Measurements from ENCODE around the gene FOXI1. TPM values are rescaled to one million over a fixed set of nuclear protein-coding genes. Genes with fewer than 3 reads are reported as not detected.

FOXI1 gene
- total RNA-seq, 1 experiment from 2014 or later, result not detected

- no peak overlapping the region for H3K4me3 ChIP-seq (replicated peaks in 1 of 2; ENCODE audit: low read depth in 1 of 2, low read length in 2 of 2)
- POLR2A ChIA-PET, result no interaction called here
- no peak for DNase-seq (ENCODE audit: low read depth, low spot score)
- intact Hi-C loops (cut with micrococcal nuclease), result no loop called here
- H3K9me2 ChIP-seq (ENCODE audit: insufficient read depth), result no peaks in the 10 kb centered on the region
- H3K4me2 ChIP-seq (ENCODE audit: low read length), result no peak overlapping the region
- H3K36me3 ChIP-seq (ENCODE audit: control insufficient read depth in 1 of 2, insufficient read depth in 2 of 2, low read length in 2 of 2), result no peaks in the 10 kb centered on the region
- no peak overlapping the region for H3K27ac ChIP-seq (ENCODE audit: low read depth, low read length)
- no peaks in the 10 kb centered on the region for H3K79me2 ChIP-seq (ENCODE audit: insufficient read depth, low read length)
- no peaks in the 10 kb centered on the region for H3K9me3 ChIP-seq (ENCODE audit: control insufficient read depth in 1 of 2, insufficient read depth in 1 of 2, low read depth in 1 of 2, low read length in 2 of 2)
- no peaks in the 10 kb centered on the region for H4K20me1 ChIP-seq (ENCODE audit: insufficient read depth)
- H3K9ac ChIP-seq (ENCODE audit: low read length), result no peak overlapping the region
- ATAC-seq, result no peak
- CTCF ChIA-PET, result no interaction called here
- no peak for TF ChIP-seq EZH2phosphoT487 (IDR thresholded peaks at IDR 0.05; ENCODE audit: borderline replicate concordance)
- no peak for TF ChIP-seq CEBPB (IDR thresholded peaks at IDR 0.05; ENCODE audit: low read depth)
- TF ChIP-seq YY1 (IDR thresholded peaks at IDR 0.05; ENCODE audit: extremely low read depth, insufficient replicate concordance, low read depth, low read length), result no peak
- TF ChIP-seq RAD21 (IDR thresholded peaks at IDR 0.05; ENCODE audit: low read depth), result no peak
- TF ChIP-seq SRF (IDR thresholded peaks at IDR 0.05; ENCODE audit: low read depth), result no peak
- TF ChIP-seq, protein P1, sequence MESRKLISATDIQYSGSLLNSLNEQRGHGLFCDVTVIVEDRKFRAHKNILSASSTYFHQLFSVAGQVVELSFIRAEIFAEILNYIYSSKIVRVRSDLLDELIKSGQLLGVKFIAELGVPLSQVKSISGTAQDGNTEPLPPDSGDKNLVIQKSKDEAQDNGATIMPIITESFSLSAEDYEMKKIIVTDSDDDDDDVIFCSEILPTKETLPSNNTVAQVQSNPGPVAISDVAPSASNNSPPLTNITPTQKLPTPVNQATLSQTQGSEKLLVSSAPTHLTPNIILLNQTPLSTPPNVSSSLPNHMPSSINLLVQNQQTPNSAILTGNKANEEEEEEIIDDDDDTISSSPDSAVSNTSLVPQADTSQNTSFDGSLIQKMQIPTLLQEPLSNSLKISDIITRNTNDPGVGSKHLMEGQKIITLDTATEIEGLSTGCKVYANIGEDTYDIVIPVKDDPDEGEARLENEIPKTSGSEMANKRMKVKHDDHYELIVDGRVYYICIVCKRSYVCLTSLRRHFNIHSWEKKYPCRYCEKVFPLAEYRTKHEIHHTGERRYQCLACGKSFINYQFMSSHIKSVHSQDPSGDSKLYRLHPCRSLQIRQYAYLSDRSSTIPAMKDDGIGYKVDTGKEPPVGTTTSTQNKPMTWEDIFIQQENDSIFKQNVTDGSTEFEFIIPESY (IDR thresholded peaks at IDR 0.05; ENCODE audit: extremely low read depth, insufficient replicate concordance, low read length), result no peak
- BruUV-seq (replicated peaks), result no TSS peak
- H3K27me3 ChIP-seq (ENCODE audit: insufficient read depth, low read length), result peaks cover 24% of the 10 kb centered on the region
- H2AFZ ChIP-seq (ENCODE audit: low read depth, low read length, poor library complexity, severe bottlenecking), result no peak overlapping the region
- RAD21 ChIA-PET (ENCODE audit: low non-redundant PET in 1 of 2, low total read pairs in 2 of 2, uncharacterized antibody in 2 of 2, unreplicated experiment in 2 of 2), result no interaction called here
- no peaks in the 10 kb centered on the region for H3K4me1 ChIP-seq (ENCODE audit: control insufficient read depth in 1 of 2, insufficient read depth in 2 of 2, low read length in 2 of 2)
These were observed 25.5 kb upstream of the FOXI1 start for GRCh38 chr5:170080217-170080616.

DNA sequence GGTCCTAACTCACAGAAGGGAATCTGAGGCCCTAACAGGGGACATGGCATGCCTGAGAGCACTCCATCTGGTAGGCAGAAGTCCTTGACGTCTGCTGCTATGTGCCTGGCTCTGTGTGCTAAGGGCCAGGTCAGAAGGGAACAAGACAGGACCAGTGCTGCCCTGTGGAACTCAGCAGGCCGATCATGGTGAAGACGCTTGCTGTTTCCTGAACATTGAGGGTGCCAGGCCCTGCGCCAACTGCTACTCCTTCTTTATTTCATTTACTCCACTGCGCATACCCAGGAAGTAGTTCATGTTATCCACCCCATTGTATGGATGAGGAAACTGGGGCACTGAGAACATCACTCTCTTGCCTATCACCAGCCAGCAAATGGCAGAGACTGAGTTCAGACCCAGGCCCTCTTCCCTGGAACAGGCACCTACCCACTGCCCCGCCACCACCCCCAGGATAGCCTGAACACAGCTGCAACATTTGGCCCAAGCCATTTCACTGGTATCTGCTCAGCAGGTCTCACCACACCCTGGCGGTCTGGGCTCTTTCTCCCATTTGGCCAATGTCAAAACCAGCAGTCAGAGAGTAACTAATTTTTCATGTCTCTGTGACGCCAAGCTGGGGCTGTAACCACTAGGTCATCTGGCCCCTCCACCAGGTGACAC lies 24.8 kb upstream of the FOXI1 start:
- CTCF ChIA-PET, result no interaction called here
- DNase-seq (ENCODE audit: low read depth, low spot score), result no peak

More for the DNA sequence above, 24.8 kb upstream of the FOXI1 start:
- ATAC-seq, result no peak
- no peaks in the 10 kb centered on the region for H3K4me1 ChIP-seq (ENCODE audit: control insufficient read depth in 1 of 2, insufficient read depth in 2 of 2, low read length in 2 of 2)
- H3K9me3 ChIP-seq (ENCODE audit: control insufficient read depth in 1 of 2, insufficient read depth in 1 of 2, low read depth in 1 of 2, low read length in 2 of 2), result no peaks in the 10 kb centered on the region
- no peaks in the 10 kb centered on the region for H3K9me2 ChIP-seq (ENCODE audit: insufficient read depth)
- H3K4me3 ChIP-seq (replicated peaks in 1 of 2; ENCODE audit: low read depth in 1 of 2, low read length in 2 of 2), result no peak overlapping the region
- no peak overlapping the region for H3K9ac ChIP-seq (ENCODE audit: low read length)
- no peak overlapping the region for H2AFZ ChIP-seq (ENCODE audit: low read depth, low read length, poor library complexity, severe bottlenecking)
- no TSS peak for BruUV-seq (replicated peaks)
- intact Hi-C loops (cut with micrococcal nuclease), result no loop called here
- ChIA-PET POLR2A (no interaction called here), RAD21 (ENCODE audit: low non-redundant PET in 1 of 2, low total read pairs in 2 of 2, uncharacterized antibody in 2 of 2, unreplicated experiment in 2 of 2) (no interaction called here)
- H3K27ac ChIP-seq (ENCODE audit: low read depth, low read length), result no peak overlapping the region
- TF ChIP-seq CBX3 (IDR thresholded peaks at IDR 0.05; ENCODE audit: low read depth) (no peak), EZH2phosphoT487 (IDR thresholded peaks at IDR 0.05; ENCODE audit: borderline replicate concordance) (no peak), CTCF (IDR thresholded peaks at IDR 0.05 in 2 of 3, conservative IDR thresholded peaks at IDR 0.05 in 1 of 3; ENCODE audit: borderline replicate concordance in 1 of 3, insufficient read depth in 1 of 3, low read depth in 2 of 3, low read length in 2 of 3) (no peak), FOSL1 (IDR thresholded peaks at IDR 0.05; ENCODE audit: low read depth) (no peak), MAX (IDR thresholded peaks at IDR 0.05) (no peak), ELF1 (IDR thresholded peaks at IDR 0.05; ENCODE audit: borderline replicate concordance, low read depth) (no peak), REST (IDR thresholded peaks at IDR 0.05; ENCODE audit: low read depth) (no peak)
- H3K27me3 ChIP-seq (ENCODE audit: insufficient read depth, low read length), result peaks cover 29% of the 10 kb centered on the region
- no peaks in the 10 kb centered on the region for H3K79me2 ChIP-seq (ENCODE audit: insufficient read depth, low read length)
- no peaks in the 10 kb centered on the region for H4K20me1 ChIP-seq (ENCODE audit: insufficient read depth)
- no peak overlapping the region for H3K4me2 ChIP-seq (ENCODE audit: low read length)
- no peaks in the 10 kb centered on the region for H3K36me3 ChIP-seq (ENCODE audit: control insufficient read depth in 1 of 2, insufficient read depth in 2 of 2, low read length in 2 of 2)

All from HCT116 (cell line).